Transverse colon (tissue), 4 donors: Measurements from ENCODE around the gene CLEC4F.

Source experiments
- POLR2A ChIP-seq: fragments of 450-650 bp; IDR thresholded peaks from one replicate; pipeline ENCODE4 v1.6.1; 2016; ENCODE audit warnings: antibody characterized with exemption, mild to moderate bottlenecking, moderate library complexity
- POLR2AphosphoS5 ChIP-seq, 3 donors: sonication (generic); formaldehyde crosslinking; IDR thresholded peaks; one replicate each; pipeline ENCODE4 v1.6.1; 2016; ENCODE audit warnings: antibody characterized with exemption in 3 of 3
- TF ChIP-seq, protein P1 (sequence below), 5 experiments: fragments of 200-600 bp in 3 of 5; fragments of 450-650 bp in 2 of 5; sonication (generic) in 3 of 5; IDR thresholded peaks; 1 replicate in 2 of 5; 2 replicates in 3 of 5; pipeline ENCODE4 v1.5.1; 2016 to 2017; ENCODE audit warnings: antibody characterized with exemption in 5 of 5, inconsistent platforms in 3 of 5, mild to moderate bottlenecking in 2 of 5, moderate library complexity in 1 of 5

DNA sequence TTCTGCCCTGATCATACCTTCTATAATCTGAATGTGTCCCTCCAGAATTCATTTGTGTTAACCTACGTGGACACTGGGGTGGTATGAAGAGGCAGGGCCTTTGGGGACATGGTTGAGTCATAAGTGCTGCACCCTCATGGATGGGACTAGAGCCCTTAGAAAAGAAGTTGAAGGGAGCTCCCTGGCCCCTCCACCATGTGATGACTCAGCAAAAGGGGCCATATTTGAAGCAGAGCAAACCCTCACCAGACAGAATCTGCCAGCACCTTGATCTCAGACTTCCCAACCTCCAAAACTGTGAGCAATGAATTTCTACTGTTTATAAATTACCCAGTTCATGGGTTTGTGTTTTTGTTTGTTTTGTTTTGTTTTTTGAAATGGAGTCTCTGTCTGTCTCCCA, 48.6 kb upstream of the CLEC4F start:
- TF ChIP-seq, protein P1, sequence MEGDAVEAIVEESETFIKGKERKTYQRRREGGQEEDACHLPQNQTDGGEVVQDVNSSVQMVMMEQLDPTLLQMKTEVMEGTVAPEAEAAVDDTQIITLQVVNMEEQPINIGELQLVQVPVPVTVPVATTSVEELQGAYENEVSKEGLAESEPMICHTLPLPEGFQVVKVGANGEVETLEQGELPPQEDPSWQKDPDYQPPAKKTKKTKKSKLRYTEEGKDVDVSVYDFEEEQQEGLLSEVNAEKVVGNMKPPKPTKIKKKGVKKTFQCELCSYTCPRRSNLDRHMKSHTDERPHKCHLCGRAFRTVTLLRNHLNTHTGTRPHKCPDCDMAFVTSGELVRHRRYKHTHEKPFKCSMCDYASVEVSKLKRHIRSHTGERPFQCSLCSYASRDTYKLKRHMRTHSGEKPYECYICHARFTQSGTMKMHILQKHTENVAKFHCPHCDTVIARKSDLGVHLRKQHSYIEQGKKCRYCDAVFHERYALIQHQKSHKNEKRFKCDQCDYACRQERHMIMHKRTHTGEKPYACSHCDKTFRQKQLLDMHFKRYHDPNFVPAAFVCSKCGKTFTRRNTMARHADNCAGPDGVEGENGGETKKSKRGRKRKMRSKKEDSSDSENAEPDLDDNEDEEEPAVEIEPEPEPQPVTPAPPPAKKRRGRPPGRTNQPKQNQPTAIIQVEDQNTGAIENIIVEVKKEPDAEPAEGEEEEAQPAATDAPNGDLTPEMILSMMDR (IDR thresholded peaks at IDR 0.05): no peak
- TF ChIP-seq POLR2A (no peak), POLR2AphosphoS5 (IDR thresholded peaks at IDR 0.05) (no peak)
